Measurements from ENCODE around the gene FLG. TPM values are rescaled to one million over a fixed set of nuclear protein-coding genes. Genes with fewer than 3 reads are reported as not detected.

Gene FLG
- total and polyA plus RNA-seq, 10 of the 15 experiments (the other 5 are each of a cell fraction or from before 2014, with no cell fraction given) = not detected

DNA sequence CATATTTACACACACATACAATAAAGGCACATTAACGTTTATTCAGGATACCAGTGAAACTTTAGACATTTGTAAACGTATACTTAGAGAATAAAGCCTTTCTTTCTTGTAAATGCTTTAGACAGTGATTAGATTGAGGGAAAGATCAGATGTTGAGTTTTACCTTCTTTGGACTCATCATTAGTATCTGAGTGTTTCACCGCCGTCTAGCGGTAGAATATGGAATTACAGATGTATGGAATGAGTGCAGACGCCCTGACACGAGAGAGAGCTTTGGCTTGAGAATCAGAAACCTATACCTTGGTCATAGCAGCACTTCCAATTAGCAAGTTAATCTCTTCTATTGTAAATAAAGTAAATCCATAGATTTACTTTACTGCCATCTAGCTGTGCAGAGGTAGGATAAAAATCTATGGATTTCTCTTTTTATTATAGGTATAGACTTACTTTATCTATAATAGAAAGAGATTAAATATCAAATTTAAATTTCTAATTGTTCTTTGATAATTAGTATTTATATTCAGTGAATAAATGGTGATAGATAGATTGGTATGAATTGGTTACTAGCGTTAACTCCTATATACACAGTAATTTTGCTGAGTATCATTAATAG lies 22.2 kb upstream of the FLG start:
- peak; percentile 90 for FAIRE-seq
- Histone ChIP-seq H3K79me2 (ENCODE audit: control insufficient read depth, insufficient read depth, low read length) (no peaks in the 10 kb centered on the region), H3K4me2 (ENCODE audit: control insufficient read depth, insufficient read depth) (no peak overlapping the region), H3K36me3 (ENCODE audit: control insufficient read depth in 2 of 2, insufficient read depth in 2 of 2, low read length in 1 of 2) (no peaks in the 10 kb centered on the region), H4K20me1 (ENCODE audit: control insufficient read depth, insufficient read depth) (no peaks in the 10 kb centered on the region), H3K4me3 (no peak overlapping the region), H3K9ac (ENCODE audit: control insufficient read depth, insufficient read depth, low read length) (no peak overlapping the region), H3K27ac (ENCODE audit: control insufficient read depth, insufficient read depth) (no peak overlapping the region), H2AFZ (ENCODE audit: control insufficient read depth, low read depth, low read length) (no peak overlapping the region), H3K9me3 (replicated peaks; ENCODE audit: control insufficient read depth, insufficient read depth, low read length) (no peaks in the 10 kb centered on the region), H3K27me3 (replicated peaks in 1 of 2; ENCODE audit: control insufficient read depth in 2 of 2, insufficient read depth in 2 of 2, low read length in 1 of 2) (no peaks in the 10 kb centered on the region), H3K4me1 (ENCODE audit: control insufficient read depth, insufficient read depth, low read length) (no peaks in the 10 kb centered on the region)
- POLR2A ChIA-PET = no interaction called here
- SMC1A ChIA-PET (ENCODE audit: uncharacterized antibody, unreplicated experiment) = interaction anchor here (0.9 to 2.3 kb wide), 5 partner anchors 89 to 126 kb away, joined by 3 to 25 read pairs (median 6); no protein-coding TSS in a partner anchor
- in situ Hi-C loops (cut with MboI) (no loop called here), intact Hi-C loops (cut with micrococcal nuclease; ENCODE audit: unreplicated experiment) (loop anchor here (1.0 to 10.0 kb wide), 3 partner anchors 111 to 292 kb away; no protein-coding TSS in a partner anchor)
- RAD21 ChIA-PET (ENCODE audit: unreplicated experiment) = interaction anchor here (1.0 to 2.6 kb wide), 3 partner anchors 112 to 380 kb away, joined by 3 to 21 read pairs (median 3); no protein-coding TSS in a partner anchor
- CTCF ChIA-PET = interaction anchor here (0.5 to 2.7 kb wide), 23 partner anchors 9 to 432 kb away, joined by 3 to 66 read pairs (median 5); partner anchors contain the start of gene FLG2
- peak; percentile 9 for DNase-seq (ENCODE audit: low read depth, low spot score)
- BruUV-seq (replicated peaks) = no TSS peak
- 0% methylated on average over 8 of the region's 8 CpGs for WGBS (ENCODE audit: insufficient coverage, insufficient replicate concordance, low lambda C conversion rate, missing lambda C conversion rate)
- peak; percentile 84 for ATAC-seq
- TF ChIP-seq, protein P1, sequence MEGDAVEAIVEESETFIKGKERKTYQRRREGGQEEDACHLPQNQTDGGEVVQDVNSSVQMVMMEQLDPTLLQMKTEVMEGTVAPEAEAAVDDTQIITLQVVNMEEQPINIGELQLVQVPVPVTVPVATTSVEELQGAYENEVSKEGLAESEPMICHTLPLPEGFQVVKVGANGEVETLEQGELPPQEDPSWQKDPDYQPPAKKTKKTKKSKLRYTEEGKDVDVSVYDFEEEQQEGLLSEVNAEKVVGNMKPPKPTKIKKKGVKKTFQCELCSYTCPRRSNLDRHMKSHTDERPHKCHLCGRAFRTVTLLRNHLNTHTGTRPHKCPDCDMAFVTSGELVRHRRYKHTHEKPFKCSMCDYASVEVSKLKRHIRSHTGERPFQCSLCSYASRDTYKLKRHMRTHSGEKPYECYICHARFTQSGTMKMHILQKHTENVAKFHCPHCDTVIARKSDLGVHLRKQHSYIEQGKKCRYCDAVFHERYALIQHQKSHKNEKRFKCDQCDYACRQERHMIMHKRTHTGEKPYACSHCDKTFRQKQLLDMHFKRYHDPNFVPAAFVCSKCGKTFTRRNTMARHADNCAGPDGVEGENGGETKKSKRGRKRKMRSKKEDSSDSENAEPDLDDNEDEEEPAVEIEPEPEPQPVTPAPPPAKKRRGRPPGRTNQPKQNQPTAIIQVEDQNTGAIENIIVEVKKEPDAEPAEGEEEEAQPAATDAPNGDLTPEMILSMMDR (IDR thresholded peaks at IDR 0.05 in 2 of 3, conservative IDR thresholded peaks at IDR 0.05 in 1 of 3; ENCODE audit: control insufficient read depth in 2 of 3, extremely low read depth in 1 of 3, insufficient read depth in 1 of 3, low read depth in 3 of 3, low read length in 3 of 3) = peak; percentile 79 to 93 (median 85)
- no peak for TF ChIP-seq PAX5 (IDR thresholded peaks at IDR 0.05; ENCODE audit: borderline replicate concordance, low read depth, low read length)
- no peak for TF ChIP-seq BRCA1 (IDR thresholded peaks at IDR 0.05; ENCODE audit: low read depth, low read length)
- TF ChIP-seq, protein P2, sequence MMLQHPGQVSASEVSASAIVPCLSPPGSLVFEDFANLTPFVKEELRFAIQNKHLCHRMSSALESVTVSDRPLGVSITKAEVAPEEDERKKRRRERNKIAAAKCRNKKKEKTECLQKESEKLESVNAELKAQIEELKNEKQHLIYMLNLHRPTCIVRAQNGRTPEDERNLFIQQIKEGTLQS (IDR thresholded peaks at IDR 0.05; ENCODE audit: borderline replicate concordance, extremely low read depth, low read depth, low read length) = no peak
- TF ChIP-seq HDAC6 (IDR thresholded peaks at IDR 0.05; ENCODE audit: unreplicated experiment) = no peak
- TF ChIP-seq SMARCA5 (IDR thresholded peaks at IDR 0.05) = no peak
- peak; percentile 49 for TF ChIP-seq RAD21 (IDR thresholded peaks at IDR 0.05; ENCODE audit: insufficient read depth, low read depth, low read length)
- TF ChIP-seq, protein P3, sequence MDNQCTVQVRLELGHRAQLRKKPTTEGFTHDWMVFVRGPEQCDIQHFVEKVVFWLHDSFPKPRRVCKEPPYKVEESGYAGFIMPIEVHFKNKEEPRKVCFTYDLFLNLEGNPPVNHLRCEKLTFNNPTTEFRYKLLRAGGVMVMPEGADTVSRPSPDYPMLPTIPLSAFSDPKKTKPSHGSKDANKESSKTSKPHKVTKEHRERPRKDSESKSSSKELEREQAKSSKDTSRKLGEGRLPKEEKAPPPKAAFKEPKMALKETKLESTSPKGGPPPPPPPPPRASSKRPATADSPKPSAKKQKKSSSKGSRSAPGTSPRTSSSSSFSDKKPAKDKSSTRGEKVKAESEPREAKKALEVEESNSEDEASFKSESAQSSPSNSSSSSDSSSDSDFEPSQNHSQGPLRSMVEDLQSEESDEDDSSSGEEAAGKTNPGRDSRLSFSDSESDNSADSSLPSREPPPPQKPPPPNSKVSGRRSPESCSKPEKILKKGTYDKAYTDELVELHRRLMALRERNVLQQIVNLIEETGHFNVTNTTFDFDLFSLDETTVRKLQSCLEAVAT (IDR thresholded peaks at IDR 0.05) = no peak
- TF ChIP-seq BACH1 (IDR thresholded peaks at IDR 0.05; ENCODE audit: borderline replicate concordance) = no peak
- TF ChIP-seq, protein P4, sequence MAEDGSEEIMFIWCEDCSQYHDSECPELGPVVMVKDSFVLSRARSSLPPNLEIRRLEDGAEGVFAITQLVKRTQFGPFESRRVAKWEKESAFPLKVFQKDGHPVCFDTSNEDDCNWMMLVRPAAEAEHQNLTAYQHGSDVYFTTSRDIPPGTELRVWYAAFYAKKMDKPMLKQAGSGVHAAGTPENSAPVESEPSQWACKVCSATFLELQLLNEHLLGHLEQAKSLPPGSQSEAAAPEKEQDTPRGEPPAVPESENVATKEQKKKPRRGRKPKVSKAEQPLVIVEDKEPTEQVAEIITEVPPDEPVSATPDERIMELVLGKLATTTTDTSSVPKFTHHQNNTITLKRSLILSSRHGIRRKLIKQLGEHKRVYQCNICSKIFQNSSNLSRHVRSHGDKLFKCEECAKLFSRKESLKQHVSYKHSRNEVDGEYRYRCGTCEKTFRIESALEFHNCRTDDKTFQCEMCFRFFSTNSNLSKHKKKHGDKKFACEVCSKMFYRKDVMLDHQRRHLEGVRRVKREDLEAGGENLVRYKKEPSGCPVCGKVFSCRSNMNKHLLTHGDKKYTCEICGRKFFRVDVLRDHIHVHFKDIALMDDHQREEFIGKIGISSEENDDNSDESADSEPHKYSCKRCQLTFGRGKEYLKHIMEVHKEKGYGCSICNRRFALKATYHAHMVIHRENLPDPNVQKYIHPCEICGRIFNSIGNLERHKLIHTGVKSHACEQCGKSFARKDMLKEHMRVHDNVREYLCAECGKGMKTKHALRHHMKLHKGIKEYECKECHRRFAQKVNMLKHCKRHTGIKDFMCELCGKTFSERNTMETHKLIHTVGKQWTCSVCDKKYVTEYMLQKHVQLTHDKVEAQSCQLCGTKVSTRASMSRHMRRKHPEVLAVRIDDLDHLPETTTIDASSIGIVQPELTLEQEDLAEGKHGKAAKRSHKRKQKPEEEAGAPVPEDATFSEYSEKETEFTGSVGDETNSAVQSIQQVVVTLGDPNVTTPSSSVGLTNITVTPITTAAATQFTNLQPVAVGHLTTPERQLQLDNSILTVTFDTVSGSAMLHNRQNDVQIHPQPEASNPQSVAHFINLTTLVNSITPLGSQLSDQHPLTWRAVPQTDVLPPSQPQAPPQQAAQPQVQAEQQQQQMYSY (CRISPR knock-in tag; IDR thresholded peaks at IDR 0.05) = no peak
- peak; percentile 58; the same call in 1 of the 2 replicates for TF ChIP-seq SMC3 (IDR thresholded peaks at IDR 0.05; ENCODE audit: borderline replicate concordance, low read length)
- no peak for TF ChIP-seq FOXK2 (IDR thresholded peaks at IDR 0.05)
- TF ChIP-seq POLR2AphosphoS2 (IDR thresholded peaks at IDR 0.05; ENCODE audit: low read depth, low read length) = no peak
- no peak for TF ChIP-seq ZNF217 (IDR thresholded peaks at IDR 0.05)
- TF ChIP-seq, protein P5, sequence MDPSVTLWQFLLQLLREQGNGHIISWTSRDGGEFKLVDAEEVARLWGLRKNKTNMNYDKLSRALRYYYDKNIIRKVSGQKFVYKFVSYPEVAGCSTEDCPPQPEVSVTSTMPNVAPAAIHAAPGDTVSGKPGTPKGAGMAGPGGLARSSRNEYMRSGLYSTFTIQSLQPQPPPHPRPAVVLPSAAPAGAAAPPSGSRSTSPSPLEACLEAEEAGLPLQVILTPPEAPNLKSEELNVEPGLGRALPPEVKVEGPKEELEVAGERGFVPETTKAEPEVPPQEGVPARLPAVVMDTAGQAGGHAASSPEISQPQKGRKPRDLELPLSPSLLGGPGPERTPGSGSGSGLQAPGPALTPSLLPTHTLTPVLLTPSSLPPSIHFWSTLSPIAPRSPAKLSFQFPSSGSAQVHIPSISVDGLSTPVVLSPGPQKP (IDR thresholded peaks at IDR 0.05; ENCODE audit: low read depth, low read length) = no peak
